Femur (tissue), 1 donor: ENCODE measurements around the gene CNBD2.
A peak's percentile ranks its signal among the peaks of the same experiment; 100 is the strongest.
"Not testable (repeated sequence)": the region's sequence is repeated elsewhere in the genome, so short reads cannot be mapped to it uniquely, and the experiment has no call there.

ENCODE experiments used
- DNase-seq: peaks from one replicate; pipeline ENCODE4 v3.0.0-alpha.2; 2017

The CNBD2 gene

GRCh38 chr20:36028106-36028808 lies 59.9 kb downstream of the CNBD2 start:
- no peak for DNase-seq

- DNase-seq: peak; percentile 77
These were observed 61.8 kb downstream of the CNBD2 start for GRCh38 chr20:36030149-36030548.

- DNase-seq: no peak
These were observed 63.4 kb downstream of the CNBD2 start for GRCh38 chr20:36031806-36032205.

DNA sequence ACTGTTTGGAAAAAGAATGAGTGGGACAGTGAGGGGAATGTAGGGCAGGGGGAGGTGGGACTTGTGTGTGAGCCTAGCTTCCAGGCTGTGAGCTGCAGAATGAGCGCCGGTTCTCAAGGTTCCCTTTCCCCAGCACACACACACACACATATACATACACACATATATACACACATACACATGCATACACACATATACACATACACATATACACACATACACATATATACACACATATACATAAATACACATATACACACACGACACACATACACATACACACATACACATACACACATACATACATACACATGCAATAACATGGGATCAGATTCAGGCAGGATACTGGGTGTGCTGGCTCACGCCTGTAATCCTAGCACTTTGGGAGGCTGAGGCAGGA lies 66.5 kb downstream of the CNBD2 start:
- DNase-seq: no peak

- DNase-seq: no peak
These were observed 67.4 kb downstream of the CNBD2 start for GRCh38 chr20:36035745-36036144.

- DNase-seq: no peak
These were observed 68.3 kb downstream of the CNBD2 start for GRCh38 chr20:36036688-36037087.

- no peak for DNase-seq
These were observed 72.2 kb downstream of the CNBD2 start for GRCh38 chr20:36040571-36040970.

GRCh38 chr20:36043441-36043840 lies 75.1 kb downstream of the CNBD2 start:
- DNase-seq: no peak

- no peak for DNase-seq
These were observed 75.6 kb downstream of the CNBD2 start for GRCh38 chr20:36043892-36044515.

DNA sequence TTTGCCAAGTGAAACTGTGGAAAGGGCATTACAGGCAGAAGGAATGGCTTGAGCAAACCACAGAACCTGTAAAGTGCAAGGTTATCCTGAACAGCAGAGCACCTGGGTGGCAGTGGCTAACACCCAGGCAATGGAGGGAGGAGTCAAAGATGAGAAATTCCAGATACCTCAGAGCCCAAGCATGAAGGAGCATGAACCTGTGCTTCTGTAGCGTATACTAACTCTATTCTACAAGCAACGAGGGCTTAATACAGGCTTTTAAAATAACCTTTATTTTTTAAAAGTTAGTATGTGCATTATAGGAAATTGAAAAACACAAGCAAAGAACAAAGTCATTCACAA lies 77.0 kb downstream of the CNBD2 start:
- DNase-seq: no peak

GRCh38 chr20:36046073-36046798 lies 77.8 kb downstream of the CNBD2 start:
- DNase-seq: not testable (repeated sequence)

DNA sequence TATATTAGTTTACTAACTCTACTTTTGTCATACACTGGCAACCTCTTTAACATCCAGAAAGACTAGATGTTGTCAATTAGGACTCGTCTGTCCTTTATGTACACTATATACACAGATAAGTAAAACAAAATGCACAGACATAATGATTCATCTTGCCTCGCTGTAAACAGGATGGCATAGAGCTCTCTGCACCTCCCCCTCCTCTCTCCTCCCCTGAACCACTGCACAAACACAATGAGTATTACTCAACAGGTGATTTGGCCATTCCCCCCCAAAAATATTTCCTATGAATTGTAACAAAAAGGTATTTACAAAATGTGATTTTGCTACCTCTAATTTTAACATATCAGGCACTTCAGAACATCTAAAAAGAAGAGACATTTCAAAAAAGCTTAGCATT lies 81.0 kb downstream of the CNBD2 start:
- not testable (repeated sequence) for DNase-seq

GRCh38 chr20:36050436-36051317 lies 82.3 kb downstream of the CNBD2 start:
- DNase-seq: peak; percentile 94

GRCh38 chr20:36051318-36052116 lies 83.1 kb downstream of the CNBD2 start:
- peak; percentile 20 for DNase-seq

GRCh38 chr20:36052117-36052513 lies 83.7 kb downstream of the CNBD2 start:
- no peak for DNase-seq

- not testable (repeated sequence) for DNase-seq
These were observed 85.6 kb downstream of the CNBD2 start for GRCh38 chr20:36053863-36054518.

- no peak for DNase-seq
These were observed 86.8 kb downstream of the CNBD2 start for GRCh38 chr20:36055145-36055544.

DNA sequence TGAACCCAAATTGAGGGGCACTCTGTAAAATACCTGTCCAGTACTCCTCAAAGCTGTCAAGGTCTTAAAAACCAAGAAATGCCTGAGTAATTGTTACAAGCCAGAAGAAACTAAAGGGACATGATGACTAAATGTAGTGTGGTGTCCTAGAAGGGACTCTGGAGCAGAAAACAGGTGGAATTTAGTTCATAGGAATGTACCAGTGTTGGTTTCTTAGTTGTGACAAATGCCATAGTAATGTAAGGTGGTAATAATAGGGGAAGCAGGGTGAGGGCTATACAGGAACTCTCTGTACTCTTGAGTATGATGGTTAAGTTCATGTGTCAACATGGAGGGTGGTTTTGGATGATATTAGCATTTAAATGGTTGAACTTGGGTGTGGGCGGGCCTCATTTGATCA lies 92.3 kb downstream of the CNBD2 start:
- DNase-seq: no peak

GRCh38 chr20:36061754-36062153 lies 93.4 kb downstream of the CNBD2 start:
- peak; percentile 59 for DNase-seq

DNA sequence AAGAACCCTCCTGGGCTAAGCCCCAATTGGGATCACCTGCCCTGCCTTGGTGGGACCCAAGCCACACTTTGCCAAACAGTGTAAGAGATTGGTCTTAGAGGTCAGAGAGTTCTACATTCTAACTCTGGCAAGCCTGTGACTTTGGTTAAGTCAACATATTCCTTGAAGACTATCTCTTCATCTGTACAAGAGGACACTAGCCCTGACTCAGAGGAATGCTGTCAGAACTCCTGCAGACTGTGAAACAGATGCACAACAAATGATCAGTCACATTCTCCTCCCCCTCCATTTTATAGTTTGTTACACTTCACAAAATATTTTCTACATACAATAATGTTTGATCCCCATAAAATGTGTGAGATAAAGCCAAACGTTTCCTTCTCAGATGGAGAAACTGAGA lies 94.4 kb downstream of the CNBD2 start:
- no peak for DNase-seq

- no peak for DNase-seq
These were observed 95.7 kb downstream of the CNBD2 start for GRCh38 chr20:36063916-36064657.
